ENCODE results near the gene SUPV3L1.

The SUPV3L1 gene

DNA sequence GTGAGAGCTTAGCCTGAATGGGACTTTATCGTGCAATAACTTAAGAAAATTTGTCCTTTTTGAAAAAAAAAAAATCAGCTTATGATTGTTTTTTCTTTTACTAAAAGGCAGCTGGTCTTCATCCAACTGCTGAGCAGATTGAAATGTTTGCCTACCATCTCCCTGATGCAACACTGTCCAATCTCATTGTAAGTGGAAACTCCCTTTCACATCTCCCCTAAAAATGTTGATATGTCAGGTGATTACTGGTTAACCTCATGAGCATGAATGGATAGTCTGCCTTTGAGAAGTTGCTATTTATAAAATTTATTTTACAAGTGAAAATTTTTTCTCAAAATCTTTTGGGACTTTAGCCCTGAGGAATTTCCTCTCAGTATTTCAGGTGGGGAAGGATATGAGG, 22.3 kb downstream of the SUPV3L1 start:
- no peak for DNase-seq (ENCODE audit: low spot score)

DNA sequence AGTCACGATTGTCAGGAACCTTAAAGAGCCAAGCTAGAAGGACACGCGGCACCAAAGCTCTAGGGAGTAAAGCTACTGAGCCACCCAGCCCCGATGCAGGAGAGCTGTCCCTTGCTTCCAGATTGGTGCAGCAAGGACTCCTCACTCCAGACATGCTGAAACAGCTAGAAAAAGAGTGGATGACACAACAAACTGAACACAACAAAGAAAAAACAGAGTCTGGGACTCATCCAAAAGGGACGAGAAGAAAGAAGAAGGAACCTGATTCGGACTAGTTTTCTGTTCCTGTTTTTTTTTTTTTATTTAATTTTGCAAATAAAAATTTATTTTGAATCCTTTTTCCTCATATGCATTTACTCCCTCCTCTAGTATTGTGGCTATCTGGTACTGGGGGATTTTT, 28.7 kb downstream of the SUPV3L1 start:
- DNase-seq (ENCODE audit: low spot score), result no peak

DNA sequence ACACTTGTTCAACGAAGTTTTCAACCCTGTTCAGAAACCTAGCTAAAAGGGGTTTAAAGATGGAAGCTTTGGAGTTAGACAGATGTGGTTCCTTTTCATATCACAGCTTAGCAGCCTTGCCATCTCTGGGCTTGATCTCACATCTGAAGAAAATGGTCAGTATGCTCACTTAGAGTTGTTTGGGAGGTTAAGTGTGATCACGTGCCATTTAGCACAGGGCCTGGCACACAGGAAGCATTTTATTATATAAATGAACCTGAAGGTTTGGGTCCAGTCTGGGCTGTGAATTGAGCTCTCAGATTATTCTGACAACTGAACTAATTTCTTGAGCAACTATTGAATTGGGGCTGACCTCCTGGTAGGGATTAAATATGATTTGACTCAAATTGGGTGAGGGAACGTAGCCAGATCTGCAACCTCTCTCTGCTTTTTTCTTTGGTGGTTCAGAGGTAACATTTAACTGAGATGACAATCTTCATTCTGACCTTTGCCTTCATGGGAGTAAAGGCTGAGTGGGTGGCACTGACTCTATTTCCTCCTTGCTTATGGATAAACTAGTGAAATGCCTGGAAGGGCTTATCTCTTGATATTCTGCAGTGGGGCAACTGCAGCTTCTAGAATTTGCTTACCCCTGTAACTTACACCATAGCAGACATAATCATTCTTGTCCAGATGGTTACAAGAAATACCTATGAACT, 29.9 kb downstream of the SUPV3L1 start:
- no peak for DNase-seq (ENCODE audit: low spot score)

DNA sequence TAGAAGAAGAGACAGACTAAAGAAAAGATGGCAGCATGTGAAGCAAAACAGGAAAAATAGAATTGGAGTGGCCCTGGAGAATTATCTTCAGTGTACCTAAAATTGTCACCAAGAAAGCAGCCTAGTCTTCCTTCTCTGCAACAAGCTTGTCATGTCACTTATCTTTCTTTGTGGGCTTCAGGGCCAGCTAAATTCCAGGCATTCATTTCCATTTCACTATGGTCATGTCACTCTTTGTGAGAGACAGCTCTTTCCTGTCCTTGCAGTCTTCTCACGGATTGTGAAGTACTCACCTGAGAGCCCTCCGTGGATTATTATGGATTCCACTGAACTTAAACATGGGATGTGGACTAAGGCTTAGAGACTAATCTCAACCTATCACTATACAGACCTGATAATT, 31.1 kb downstream of the SUPV3L1 start:
- DNase-seq (ENCODE audit: low spot score), result no peak

DNA sequence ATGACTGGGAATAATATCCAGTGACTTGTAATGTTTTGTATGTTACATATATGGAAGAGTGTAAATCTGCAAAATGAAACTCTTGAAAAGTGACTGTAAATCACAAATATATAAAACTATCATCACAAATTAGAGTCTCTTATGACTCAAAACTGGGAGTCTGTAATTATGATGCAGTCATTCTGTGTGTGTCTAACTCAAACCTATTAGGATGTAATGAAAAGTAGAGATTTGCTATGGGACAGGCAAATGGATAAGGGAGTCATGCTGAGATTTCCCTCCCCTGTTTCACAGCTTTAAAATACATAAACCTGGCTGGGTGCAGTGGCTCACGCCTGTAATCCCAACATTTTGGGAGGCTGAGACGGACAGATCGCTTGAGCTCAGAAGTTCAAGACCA, 31.5 kb downstream of the SUPV3L1 start:
- DNase-seq (ENCODE audit: low spot score), result no peak

DNA sequence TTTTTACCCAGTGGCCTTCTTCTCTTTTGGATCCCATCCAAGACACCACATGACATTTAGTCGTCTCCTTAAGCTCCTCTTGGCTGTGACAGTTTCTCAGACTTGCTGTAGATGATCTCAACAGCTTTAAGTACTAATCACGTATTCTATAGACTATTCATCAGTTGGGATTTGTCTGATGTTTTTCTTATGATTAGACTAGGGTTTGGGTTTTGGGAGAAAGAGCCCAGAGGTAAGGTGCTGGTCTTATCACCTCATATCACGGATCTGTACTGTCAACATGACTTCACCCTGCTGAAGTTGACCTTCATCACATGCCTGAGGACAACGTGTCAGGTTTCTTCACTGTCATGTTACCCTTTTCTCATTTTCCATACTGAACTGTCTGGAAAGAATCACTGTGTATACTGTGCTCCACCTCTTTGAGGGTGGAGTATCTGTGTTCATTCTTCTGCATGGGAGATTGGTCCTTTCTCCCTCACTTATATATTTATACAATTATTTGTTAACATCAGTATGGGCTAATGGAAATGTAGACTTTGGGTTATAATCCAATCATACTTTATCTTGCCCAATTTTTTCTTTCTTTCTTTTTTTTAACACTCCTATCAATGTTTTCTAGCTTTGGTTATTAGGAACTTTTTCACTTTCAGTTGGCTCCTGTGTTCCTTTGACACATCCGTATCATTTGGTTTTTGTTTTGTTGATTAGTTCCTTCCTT, 33.7 kb downstream of the SUPV3L1 start:
- no peak for DNase-seq (ENCODE audit: low spot score)

DNA sequence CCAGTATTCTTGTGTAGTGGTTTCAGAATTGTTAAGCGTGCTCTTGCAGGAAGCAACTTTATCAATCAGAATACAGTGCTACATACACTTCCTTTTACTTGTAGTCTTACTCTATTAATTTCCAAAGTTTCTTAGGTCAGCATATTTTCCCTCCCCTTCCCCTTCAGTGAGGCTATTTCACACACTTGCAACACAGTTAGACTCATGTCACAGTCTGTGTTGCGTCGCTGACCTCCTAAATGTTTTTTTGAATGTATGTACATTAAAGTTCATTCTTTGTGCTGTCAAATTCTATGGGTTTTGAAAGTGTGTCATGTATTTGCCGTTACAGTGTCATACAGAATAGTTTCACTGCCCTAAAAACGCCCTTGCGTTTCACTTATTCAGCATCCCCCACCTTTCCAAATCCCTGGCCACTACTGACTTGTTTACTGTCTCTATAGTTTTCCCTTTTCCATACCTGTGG, 34.7 kb downstream of the SUPV3L1 start:
- no peak for DNase-seq (ENCODE audit: low spot score)

DNA sequence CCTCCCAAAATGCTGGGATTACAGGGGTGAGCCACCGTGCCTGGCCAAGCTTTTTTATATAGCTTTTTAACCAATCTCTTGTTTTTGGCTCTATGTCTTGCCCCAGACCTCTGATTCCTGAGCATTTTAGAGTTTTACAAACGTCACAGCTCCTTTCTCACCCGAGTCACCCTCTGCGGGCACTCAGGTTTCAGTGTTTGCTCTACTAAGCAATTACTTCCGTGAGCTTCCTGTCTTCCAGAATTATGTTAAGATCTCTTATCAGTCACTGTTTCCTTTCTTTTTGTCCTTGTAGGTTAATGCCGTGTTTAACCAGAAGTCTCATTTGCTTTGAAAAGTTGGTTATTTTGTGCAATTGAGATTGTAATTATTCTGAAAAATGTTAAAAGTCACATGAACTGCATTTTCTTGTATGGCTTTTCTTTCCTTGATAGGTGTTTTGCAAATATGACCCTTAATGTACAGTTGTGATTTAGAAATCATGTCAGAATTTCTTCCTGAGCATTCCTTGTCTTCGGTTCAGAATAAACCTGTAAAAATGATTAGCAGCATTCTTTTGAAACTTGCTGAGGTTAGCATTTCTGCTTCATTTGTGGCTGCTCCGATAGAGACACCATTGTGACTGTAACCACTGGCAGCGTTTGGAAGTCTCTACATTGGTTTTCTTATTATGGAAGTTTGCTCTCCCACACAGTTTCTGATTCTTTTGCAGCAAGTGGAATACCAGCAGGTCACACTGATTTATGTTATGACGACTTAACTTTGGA, 35.6 kb downstream of the SUPV3L1 start:
- DNase-seq (ENCODE audit: low spot score), result no peak

DNA sequence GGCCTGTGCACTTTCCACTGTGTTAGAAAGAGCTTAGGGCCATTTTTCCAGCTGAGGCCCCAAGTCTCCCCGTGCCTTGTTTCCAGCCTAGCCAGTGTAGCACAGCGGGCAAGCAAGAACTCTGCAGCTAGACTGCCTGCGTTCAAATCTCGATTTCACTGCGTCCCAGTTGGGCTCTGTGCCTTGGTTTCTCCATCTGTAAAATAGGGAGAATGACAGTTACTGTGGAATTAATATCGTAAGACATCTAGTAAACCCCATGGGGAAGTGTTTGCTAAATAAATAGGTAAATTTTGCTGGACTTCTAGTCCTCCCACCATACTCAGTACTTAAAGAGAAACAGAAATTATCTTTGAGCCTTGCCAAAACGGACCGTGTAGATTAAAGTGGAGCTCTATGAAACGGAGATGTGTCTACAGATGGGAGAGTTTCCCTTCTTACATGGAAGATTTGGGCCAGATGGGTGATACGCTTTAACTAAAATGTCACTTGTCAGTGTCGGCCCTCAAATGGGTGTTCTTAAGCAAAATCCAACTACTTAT, 36.6 kb downstream of the SUPV3L1 start:
- DNase-seq (ENCODE audit: low spot score), result no peak

DNA sequence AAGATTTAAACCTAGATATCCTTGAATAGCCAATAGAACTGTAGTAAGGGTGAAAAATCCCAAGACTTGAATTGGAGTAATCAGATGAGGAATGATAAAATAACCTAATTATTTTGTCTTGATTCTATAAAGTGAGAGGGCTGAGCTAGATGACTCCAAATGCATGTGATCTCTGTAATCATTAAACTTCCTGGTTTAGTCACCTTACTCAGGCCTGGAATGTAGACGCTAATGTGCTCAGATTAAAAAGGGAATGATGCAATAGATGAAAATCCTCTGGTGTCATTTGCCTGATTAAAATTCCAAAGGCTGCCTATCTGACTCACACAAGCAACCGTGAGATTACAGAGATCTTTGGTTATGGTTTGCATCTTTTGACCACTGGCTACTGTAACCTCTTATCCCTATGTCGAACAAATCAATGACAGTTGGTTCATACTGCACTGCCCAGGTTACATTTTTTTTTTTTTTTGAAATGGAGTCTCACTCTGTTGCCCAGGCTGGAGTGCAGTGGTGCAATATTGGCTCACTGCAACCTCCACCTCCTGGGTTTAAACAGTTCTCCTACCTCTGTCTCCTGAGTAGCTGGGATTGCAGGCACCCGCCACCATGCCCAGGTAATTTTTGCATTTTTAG, 37.2 kb downstream of the SUPV3L1 start:
- DNase-seq (ENCODE audit: low spot score), result no peak

DNA sequence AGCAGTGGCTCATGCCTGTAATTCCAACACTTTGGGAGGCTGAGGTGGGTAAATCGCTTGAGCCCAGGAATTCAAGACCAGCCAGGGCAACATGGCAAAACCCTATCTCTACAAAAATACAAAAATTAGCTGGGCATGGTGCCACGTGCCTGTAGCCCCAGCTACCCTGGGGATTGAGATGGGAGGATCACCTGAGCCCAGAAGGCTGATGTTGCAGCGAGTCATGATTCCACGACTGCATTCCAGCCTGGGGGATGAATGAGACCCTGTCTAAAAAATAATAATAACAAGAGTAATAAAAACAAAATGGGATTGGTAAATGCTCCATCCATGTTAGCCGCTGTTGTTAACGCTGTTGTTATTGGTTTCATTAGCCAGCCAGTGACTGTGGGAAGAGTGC, 38.8 kb downstream of the SUPV3L1 start:
- DNase-seq (ENCODE audit: low spot score), result no peak

DNA sequence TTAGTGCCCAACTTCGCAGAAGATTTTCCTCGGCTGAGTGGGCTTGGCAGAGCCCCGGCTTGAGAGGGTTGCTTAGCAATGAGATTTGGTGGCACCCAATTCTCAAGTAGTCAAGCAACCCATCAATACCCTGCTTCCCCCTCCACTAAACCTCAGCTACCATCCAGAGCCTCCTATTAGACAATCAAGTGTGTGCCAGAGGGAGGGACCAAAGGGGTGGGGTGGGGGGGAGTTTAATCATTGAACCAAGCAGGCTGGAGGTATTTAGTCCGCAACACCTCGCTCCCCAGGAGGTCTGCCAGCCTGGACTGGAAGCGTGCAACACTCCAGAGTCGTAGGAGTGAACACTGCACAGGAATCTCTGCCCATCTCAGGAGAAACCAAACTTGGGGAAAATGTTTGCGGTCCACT, 40.0 kb downstream of the SUPV3L1 start, which contains the start of gene HKDC1:
TSS of gene HKDC1 (plus strand) at position 292 of the 411 bp plus-strand sequence. CDS start at position 396, 104 bp downstream.
- no peak for DNase-seq (ENCODE audit: low spot score)

DNA sequence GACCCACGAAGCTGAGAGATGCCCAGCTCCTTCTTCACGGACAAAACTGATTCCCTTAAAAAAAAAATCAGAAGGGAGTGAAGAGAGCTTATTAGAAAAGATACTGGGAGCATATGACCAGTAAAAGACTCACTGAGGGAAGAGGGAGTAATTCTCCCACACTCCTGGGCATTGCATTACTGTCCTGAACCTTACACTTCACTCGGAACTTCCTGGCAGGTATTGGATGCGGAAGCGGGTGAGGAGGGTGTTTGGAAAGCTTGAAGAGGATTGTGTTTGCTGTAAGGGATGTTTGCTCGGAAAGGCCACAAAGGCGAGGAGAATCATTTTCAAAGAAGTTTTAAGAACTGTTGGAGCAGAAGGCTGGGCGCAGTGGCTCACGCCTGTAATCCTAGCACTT, 40.5 kb downstream of the SUPV3L1 start:
- no peak for DNase-seq (ENCODE audit: low spot score)

DNA sequence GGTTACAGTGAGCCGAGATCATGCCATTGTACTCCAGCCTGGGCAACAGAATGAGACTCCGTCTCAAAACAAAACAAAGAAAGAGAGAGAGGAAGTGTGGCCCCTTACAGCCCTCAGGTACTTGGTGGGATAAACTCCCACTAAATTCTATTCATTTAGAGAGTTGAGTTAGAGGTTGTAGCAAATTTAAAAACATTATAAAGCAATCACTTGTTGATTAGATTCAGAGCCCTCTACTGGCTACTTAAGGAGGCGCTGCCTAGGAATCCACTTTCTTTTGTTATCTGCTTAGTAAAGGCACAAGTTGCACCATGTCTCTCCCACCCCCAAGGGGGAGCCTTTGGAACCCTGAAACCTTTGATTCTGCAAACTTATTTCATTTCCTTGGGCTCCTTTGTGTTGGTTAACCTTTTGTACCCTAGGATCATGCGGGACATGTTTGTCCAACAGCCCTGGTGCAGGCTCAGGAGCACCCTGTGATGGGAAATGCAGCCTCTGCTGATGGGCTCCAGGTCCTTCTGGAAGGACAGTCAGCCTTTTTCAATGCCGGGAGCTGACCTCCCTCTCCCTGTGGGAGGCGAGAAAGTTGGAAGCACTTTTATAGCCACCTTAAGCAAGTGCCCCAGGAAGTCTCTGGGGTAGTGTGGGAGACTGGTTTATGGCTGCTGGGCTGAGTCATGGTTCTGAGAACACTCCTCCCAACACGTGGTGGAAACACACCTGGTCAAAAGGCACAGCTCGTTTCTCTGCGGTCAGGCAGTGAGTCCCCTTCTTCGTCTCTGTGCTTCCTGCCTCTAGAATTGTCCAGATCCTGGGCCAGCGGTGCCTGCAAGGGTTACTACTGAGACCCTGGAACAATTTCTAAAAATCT, 42.4 kb downstream of the SUPV3L1 start:
- peak; percentile 29 for DNase-seq (ENCODE audit: low spot score)

DNA sequence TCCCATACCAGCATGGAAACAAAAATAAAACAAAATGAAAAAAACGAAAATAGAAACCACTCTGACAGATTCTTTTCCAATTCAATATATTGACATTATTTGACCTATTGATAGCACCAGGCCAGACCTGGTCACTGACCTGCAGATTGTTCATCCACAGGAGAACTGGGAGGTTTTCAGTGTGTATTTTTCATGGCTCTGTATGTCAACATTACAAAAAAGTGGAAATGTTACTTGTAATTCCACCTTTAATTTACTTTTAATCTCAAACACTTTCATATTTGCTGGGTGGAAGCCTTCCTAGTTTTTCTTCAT, 43.0 kb downstream of the SUPV3L1 start:
- no peak for DNase-seq (ENCODE audit: low spot score)

DNA sequence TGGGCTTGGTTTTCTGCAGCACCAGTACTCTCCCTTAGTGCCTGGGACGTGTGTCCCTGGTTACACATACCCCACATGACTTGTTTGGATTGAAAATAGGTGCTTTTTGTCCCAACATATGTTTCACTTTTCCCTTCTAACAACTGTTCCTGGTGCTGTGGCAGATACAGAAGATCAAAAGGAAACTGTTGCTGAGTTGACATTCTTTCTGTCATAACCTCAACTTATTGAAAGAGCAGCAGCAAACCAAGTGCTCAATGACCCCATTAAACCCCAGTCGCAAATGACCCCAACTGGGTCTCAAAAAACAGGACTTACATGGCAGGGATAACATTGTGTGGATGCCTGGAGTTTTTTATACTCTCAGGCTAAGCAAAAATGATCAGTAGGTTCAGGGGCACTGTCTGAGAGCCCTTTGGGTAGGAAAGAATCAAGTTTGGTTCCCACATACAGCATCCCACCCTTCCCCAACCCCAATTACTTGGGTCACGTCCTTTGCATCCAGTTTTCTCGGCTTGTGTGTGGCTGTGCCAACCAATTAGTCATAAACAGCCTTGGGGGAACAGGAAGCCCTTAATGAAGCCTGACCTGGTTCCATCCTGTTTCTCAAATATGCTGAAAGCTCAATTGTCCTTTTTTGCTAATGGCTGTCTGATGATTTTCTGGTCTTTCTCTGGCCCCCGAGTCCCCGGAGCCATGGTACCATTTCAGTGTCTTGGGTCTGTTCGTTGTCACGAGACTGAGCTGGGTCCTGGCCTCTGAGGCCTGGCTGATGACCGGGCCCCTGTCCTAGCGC, 45.0 kb downstream of the SUPV3L1 start:
- DNase-seq (ENCODE audit: low spot score), result no peak

DNA sequence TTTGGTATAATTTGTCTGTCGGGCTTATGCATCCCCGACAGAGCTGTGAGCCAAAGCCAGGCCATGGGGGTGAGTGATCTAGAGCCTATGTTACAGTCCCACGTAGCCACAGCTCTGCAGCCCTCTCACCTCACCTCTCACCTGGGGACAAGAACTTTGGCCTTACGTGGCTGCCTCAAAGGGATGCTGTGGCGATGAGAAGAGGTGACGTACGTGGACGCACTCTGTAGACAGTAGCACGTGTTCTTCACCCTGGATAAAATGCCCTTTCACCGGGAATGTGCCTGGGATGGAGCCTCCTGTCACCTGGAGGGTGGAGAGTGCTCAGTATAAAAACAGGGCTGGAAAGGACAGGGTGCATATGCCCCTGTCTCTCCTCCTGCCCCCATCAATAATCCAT, 45.6 kb downstream of the SUPV3L1 start:
- no peak for DNase-seq (ENCODE audit: low spot score)

DNA sequence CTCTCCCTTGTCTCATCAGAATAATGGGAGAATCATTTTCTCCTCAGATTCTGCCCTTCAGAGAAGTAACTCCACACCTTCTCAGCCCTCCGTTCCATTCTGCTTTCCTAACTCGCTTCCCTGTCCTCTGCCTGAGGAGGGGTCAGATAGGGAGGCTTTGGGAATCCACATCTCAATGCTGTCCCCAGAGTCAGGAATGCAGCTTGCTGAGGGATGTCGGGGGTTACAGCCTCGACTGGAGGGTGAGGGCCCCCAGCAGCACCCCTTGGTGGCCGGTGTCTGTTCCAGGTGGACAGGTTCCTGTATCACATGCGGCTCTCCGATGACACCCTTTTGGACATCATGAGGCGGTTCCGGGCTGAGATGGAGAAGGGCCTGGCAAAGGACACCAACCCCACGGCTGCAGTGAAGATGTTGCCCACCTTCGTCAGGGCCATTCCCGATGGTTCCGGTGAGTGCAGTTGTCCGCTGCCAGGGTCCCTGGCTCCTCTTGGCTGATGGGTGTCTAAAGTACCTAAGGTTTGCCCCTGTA, 47.0 kb downstream of the SUPV3L1 start:
- no peak for DNase-seq (ENCODE audit: low spot score)

DNA sequence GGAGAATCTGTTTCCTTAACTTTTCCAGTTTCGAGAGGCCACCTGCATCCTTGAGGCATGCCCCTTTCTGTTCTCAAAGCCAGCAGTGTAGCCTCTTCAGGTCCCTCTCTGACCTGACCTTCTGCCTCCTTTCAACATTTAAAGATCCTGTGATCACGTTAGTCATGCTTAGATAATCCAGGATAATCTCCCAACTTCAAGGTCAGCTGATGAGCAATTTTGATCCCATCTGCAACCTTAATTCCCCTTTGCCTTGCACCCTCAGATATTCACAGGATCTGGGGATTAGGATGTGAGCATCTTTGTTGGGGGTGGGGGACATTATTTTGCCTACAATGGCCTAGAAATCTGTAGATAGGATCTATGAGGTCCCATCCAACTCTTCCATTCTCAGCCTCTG, 48.1 kb downstream of the SUPV3L1 start:
- DNase-seq (ENCODE audit: low spot score), result no peak

DNA sequence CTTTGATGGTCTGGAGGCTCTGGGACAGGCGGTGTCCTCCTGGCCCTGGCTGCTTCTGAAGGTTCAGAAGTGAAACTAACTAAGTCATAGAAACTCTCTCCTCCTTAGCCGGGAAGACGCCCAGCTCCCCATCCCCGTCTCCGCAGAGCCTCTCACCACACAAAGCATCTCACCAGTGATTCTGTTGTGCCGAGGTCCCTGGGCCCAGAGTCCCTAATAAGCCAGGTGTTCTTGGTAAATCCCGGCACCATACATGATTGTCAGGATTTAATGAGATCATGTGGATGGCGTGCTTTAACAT, 49.5 kb downstream of the SUPV3L1 start:
- DNase-seq (ENCODE audit: low spot score), result no peak

All from pons (tissue), 1 donor.